Measurements from ENCODE around the gene CHRNA4. TPM values are rescaled to one million over a fixed set of nuclear protein-coding genes. Genes with fewer than 3 reads are reported as not detected.

The CHRNA4 gene
- total and polyA plus RNA-seq, 2 donors (not counting 1 experiment from before 2014, with no cell fraction given), result not detected

DNA sequence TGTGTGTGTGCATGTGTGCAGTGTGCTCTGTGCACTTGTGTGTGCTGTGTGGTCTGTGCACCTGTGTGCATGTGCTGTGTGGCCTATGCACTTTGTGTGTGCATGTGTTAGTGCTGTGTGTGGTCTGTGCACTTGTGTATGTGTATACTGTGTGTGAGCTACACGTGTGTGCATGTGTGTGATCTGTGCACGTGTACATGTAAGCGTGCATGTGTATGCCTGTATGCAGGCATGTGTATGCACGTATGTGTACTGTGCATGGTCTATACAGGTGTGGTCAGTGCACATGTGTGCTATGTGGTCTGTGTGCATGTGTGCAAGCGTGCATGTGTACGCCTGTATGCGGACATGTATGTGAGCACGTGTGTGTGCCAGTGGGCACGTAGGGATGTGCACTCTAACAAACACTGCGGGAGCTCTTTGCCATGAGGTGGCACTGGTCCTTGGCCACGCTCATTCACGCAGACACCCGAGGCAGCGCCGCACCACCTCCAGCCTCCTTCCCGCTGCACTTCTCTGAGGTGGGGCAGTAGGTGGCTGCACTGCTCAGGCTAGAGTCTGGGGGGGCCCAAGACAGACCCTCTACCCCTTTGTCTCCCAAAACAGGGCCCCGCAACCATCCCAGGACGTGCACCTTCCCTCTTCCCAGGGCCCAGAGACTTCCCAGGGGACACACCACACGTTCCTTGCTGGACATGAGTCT lies 42.4 kb upstream of the CHRNA4 start:
- H3K4me3 ChIP-seq (replicated peaks in 1 of 4; ENCODE audit: control extremely low read depth in 1 of 4, insufficient read depth in 1 of 4, low read depth in 3 of 4, low read length in 4 of 4), result no peak overlapping the region
- no peak overlapping the region for H2AFZ ChIP-seq (ENCODE audit: low read length)
- no peaks in the 10 kb centered on the region for H3K36me3 ChIP-seq (ENCODE audit: control insufficient read depth, insufficient read depth, low read length)
- no peak overlapping the region for H3K9ac ChIP-seq (ENCODE audit: insufficient read depth, low read length)
- H3K27ac ChIP-seq (ENCODE audit: insufficient read depth, low read length), result no peak overlapping the region
- no peaks in the 10 kb centered on the region for H3K9me3 ChIP-seq (ENCODE audit: control insufficient read depth, insufficient read depth, low read depth, low read length)
- no peaks in the 10 kb centered on the region for H3K79me2 ChIP-seq (ENCODE audit: control insufficient read depth, insufficient read depth, low read length)
- no peaks in the 10 kb centered on the region for H3K27me3 ChIP-seq (ENCODE audit: control insufficient read depth, insufficient read depth, low read length)
- no peak overlapping the region for H3K4me2 ChIP-seq (ENCODE audit: extremely low read depth, insufficient read depth, low read length)
- TF ChIP-seq CTCF (conservative IDR thresholded peaks at IDR 0.05 in 1 of 2, IDR thresholded peaks at IDR 0.05 in 1 of 2; ENCODE audit: low read depth in 1 of 2, low read length in 2 of 2), result no peak
- TF ChIP-seq EZH2 (IDR thresholded peaks at IDR 0.05; ENCODE audit: low read length, missing control alignments), result no peak
- no peak for DNase-seq (ENCODE audit: low read depth in 2 of 2)
- no peaks in the 10 kb centered on the region for H3K4me1 ChIP-seq (ENCODE audit: control insufficient read depth, extremely low read depth, insufficient read depth, low read length)
- H4K20me1 ChIP-seq (ENCODE audit: control insufficient read depth, extremely low read depth, insufficient read depth, low read length), result no peaks in the 10 kb centered on the region

DNA sequence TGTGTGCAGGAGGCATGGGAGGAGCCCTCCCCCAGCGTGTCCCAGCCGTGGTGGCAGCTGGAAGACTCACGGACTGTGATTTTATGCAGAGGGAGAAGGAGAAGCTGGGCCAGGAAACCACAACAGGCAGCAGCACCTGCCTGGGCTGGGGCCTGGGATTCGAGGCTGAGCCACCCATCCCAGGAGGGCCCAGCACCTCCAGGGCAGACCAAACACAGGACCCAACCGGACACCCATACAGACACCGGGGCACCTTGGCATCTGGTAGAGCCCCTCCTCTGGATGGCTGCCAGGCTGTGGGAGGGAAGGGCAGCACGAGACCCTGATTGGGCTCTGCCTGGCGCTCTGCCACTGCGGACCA lies 41.7 kb upstream of the CHRNA4 start:
- Histone ChIP-seq H3K4me3 (replicated peaks in 1 of 4; ENCODE audit: control extremely low read depth in 1 of 4, insufficient read depth in 1 of 4, low read depth in 3 of 4, low read length in 4 of 4) (no peak overlapping the region), H3K9me3 (ENCODE audit: control insufficient read depth, insufficient read depth, low read depth, low read length) (no peaks in the 10 kb centered on the region), H3K4me2 (ENCODE audit: extremely low read depth, insufficient read depth, low read length) (no peak overlapping the region), H3K9ac (ENCODE audit: insufficient read depth, low read length) (no peak overlapping the region), H3K27me3 (ENCODE audit: control insufficient read depth, insufficient read depth, low read length) (no peaks in the 10 kb centered on the region), H3K4me1 (ENCODE audit: control insufficient read depth, extremely low read depth, insufficient read depth, low read length) (no peaks in the 10 kb centered on the region), H3K36me3 (ENCODE audit: control insufficient read depth, insufficient read depth, low read length) (no peaks in the 10 kb centered on the region), H3K79me2 (ENCODE audit: control insufficient read depth, insufficient read depth, low read length) (no peaks in the 10 kb centered on the region), H3K27ac (ENCODE audit: insufficient read depth, low read length) (no peak overlapping the region), H4K20me1 (ENCODE audit: control insufficient read depth, extremely low read depth, insufficient read depth, low read length) (no peaks in the 10 kb centered on the region), H2AFZ (ENCODE audit: low read length) (no peak overlapping the region)
- DNase-seq (ENCODE audit: low read depth in 2 of 2), result no peak
- TF ChIP-seq CTCF (conservative IDR thresholded peaks at IDR 0.05 in 1 of 2, IDR thresholded peaks at IDR 0.05 in 1 of 2; ENCODE audit: low read depth in 1 of 2, low read length in 2 of 2) (no peak), EZH2 (IDR thresholded peaks at IDR 0.05; ENCODE audit: low read length, missing control alignments) (no peak)

DNA sequence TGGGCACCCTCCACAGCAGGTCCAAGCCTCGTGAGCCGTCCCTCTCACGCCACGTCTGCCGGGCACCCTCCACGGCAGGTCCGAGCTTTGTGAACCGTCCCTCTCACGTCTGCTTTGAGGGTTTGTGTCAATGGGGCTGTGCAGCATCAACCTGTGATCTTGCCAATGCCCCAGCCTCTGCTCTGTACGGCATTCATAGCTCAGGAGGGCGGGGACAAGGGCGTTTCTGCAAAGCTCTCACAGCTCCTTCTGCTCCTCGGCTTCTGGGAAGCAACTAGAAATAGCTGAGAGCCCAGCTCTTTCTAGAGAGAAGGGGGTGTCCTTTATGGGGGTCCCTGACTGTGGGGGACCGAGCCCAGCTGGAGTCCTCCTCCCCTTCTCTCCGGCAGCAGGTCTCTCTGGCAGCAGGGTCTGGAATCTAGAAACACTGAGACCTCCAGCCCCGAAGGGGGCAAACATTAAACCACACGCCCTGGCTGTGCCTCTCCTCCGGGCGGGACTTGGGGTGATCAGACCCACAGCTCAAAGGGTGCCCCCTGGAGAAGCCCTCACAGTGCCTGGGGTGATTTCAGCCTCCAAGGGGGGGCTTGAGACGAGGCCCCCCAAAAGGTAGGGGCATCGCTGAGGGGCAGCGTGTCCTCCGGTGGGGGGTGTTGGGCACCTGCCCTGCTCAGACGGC lies 41.2 kb upstream of the CHRNA4 start:
- no peak for TF ChIP-seq CTCF (conservative IDR thresholded peaks at IDR 0.05 in 1 of 2, IDR thresholded peaks at IDR 0.05 in 1 of 2; ENCODE audit: low read depth in 1 of 2, low read length in 2 of 2)
- TF ChIP-seq EZH2 (IDR thresholded peaks at IDR 0.05; ENCODE audit: low read length, missing control alignments), result no peak
- Histone ChIP-seq H3K36me3 (ENCODE audit: control insufficient read depth, insufficient read depth, low read length) (no peaks in the 10 kb centered on the region), H3K9ac (ENCODE audit: insufficient read depth, low read length) (no peak overlapping the region), H2AFZ (ENCODE audit: low read length) (no peak overlapping the region), H3K4me2 (ENCODE audit: extremely low read depth, insufficient read depth, low read length) (no peak overlapping the region), H3K79me2 (ENCODE audit: control insufficient read depth, insufficient read depth, low read length) (no peaks in the 10 kb centered on the region), H3K4me3 (replicated peaks in 1 of 4; ENCODE audit: control extremely low read depth in 1 of 4, insufficient read depth in 1 of 4, low read depth in 3 of 4, low read length in 4 of 4) (no peak overlapping the region), H3K27ac (ENCODE audit: insufficient read depth, low read length) (no peak overlapping the region), H3K4me1 (ENCODE audit: control insufficient read depth, extremely low read depth, insufficient read depth, low read length) (no peaks in the 10 kb centered on the region), H3K9me3 (ENCODE audit: control insufficient read depth, insufficient read depth, low read depth, low read length) (no peaks in the 10 kb centered on the region), H4K20me1 (ENCODE audit: control insufficient read depth, extremely low read depth, insufficient read depth, low read length) (no peaks in the 10 kb centered on the region), H3K27me3 (ENCODE audit: control insufficient read depth, insufficient read depth, low read length) (no peaks in the 10 kb centered on the region)
- no peak for DNase-seq (ENCODE audit: low read depth in 2 of 2)

Data from fibroblast of lung (primary cell).